ENCODE data around the gene ANKS1B.

ANKS1B gene

DNA sequence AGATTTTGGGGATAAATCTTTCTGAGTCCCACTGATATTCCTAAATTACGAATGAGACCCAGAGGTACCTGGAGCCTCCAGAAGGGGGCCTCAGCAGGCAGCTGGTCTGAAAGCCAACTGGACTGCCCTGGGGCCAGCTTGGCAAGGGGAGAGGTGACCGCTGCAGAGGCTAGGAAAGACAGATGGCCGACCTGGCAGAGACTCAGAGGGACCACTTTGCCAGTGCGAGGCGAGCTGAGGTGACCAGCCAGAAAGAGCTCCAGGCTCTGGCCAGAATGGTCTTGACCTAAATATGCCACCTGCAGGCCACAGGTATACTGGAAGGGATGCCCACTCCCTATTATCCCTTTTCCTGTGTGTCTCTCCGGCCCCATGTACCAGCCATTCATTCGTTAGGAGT is 594.0 kb downstream of the ANKS1B start:
- peaks cover 81% of the 10 kb centered on the region for H3K4me1 ChIP-seq (ENCODE audit: insufficient read depth, low read length, severe bottlenecking)
- H2AFZ ChIP-seq (ENCODE audit: low read length), result no peak overlapping the region
- TF ChIP-seq, protein P1, sequence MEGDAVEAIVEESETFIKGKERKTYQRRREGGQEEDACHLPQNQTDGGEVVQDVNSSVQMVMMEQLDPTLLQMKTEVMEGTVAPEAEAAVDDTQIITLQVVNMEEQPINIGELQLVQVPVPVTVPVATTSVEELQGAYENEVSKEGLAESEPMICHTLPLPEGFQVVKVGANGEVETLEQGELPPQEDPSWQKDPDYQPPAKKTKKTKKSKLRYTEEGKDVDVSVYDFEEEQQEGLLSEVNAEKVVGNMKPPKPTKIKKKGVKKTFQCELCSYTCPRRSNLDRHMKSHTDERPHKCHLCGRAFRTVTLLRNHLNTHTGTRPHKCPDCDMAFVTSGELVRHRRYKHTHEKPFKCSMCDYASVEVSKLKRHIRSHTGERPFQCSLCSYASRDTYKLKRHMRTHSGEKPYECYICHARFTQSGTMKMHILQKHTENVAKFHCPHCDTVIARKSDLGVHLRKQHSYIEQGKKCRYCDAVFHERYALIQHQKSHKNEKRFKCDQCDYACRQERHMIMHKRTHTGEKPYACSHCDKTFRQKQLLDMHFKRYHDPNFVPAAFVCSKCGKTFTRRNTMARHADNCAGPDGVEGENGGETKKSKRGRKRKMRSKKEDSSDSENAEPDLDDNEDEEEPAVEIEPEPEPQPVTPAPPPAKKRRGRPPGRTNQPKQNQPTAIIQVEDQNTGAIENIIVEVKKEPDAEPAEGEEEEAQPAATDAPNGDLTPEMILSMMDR (IDR thresholded peaks at IDR 0.05; ENCODE audit: low read length), result peak; percentile 77
- TF ChIP-seq EZH2 (IDR thresholded peaks at IDR 0.05; ENCODE audit: borderline replicate concordance, low read length), result no peak
- H3K27ac ChIP-seq (ENCODE audit: low read depth, low read length, poor library complexity, severe bottlenecking), result peak overlapping the region; percentile 91
- H3K27me3 ChIP-seq (ENCODE audit: insufficient read depth, low read length), result no peaks in the 10 kb centered on the region
- peak overlapping the region; percentile 4; the same call in 1 of the 2 replicates for H3K4me2 ChIP-seq (ENCODE audit: low read length)
- no peaks in the 10 kb centered on the region for H4K20me1 ChIP-seq (ENCODE audit: insufficient read depth, low read length)
- H3K9me2 ChIP-seq (ENCODE audit: low read depth, low read length), result no peaks in the 10 kb centered on the region
- H3K4me3 ChIP-seq (ENCODE audit: low read depth, low read length, poor library complexity, severe bottlenecking), result no peak overlapping the region
- H3K79me2 ChIP-seq (ENCODE audit: insufficient read depth, low read length), result no peaks in the 10 kb centered on the region
- no peaks in the 10 kb centered on the region for H3K36me3 ChIP-seq (ENCODE audit: insufficient read depth, low read length)
- no peaks in the 10 kb centered on the region for H3F3A ChIP-seq (ENCODE audit: insufficient read depth, low read length)
- no peaks in the 10 kb centered on the region for H3K9me3 ChIP-seq (ENCODE audit: low read length)
- H3K9ac ChIP-seq (ENCODE audit: low read length), result peak overlapping the region; percentile 11; the same call in 1 of the 2 replicates

DNA sequence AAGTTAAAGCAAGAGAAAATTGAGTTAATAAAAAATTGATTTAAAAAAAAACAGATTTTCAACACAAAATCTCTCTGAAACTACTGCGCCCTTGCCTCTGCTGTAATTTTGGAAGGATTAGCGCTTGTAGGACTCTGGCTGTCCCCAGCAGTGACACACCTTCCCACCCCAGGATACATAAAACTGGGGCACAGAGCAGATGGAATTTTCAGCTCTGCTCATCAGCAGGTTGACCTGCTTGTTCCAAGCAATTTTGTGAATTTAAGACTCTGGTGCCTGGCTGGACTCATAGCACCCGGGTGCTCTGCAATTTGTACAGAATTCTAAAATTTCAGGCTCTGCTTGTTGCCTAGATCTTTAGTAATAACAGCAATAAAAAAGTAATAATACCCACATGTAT is 595.0 kb downstream of the ANKS1B start:
- Histone ChIP-seq H3K4me2 (ENCODE audit: low read length) (no peak overlapping the region), H4K20me1 (ENCODE audit: insufficient read depth, low read length) (no peaks in the 10 kb centered on the region), H3K79me2 (ENCODE audit: insufficient read depth, low read length) (no peaks in the 10 kb centered on the region), H3K4me3 (ENCODE audit: low read depth, low read length, poor library complexity, severe bottlenecking) (no peak overlapping the region), H3K9ac (ENCODE audit: low read length) (no peak overlapping the region), H3F3A (ENCODE audit: insufficient read depth, low read length) (no peaks in the 10 kb centered on the region), H3K9me3 (ENCODE audit: low read length) (no peaks in the 10 kb centered on the region), H3K27ac (ENCODE audit: low read depth, low read length, poor library complexity, severe bottlenecking) (peak overlapping the region; percentile 65), H3K9me2 (ENCODE audit: low read depth, low read length) (no peaks in the 10 kb centered on the region), H3K27me3 (ENCODE audit: insufficient read depth, low read length) (no peaks in the 10 kb centered on the region), H2AFZ (ENCODE audit: low read length) (no peak overlapping the region), H3K36me3 (ENCODE audit: insufficient read depth, low read length) (no peaks in the 10 kb centered on the region), H3K4me1 (ENCODE audit: insufficient read depth, low read length, severe bottlenecking) (peaks cover 72% of the 10 kb centered on the region)
- TF ChIP-seq, protein P1 (IDR thresholded peaks at IDR 0.05; ENCODE audit: low read length), result no peak
- TF ChIP-seq EZH2 (IDR thresholded peaks at IDR 0.05; ENCODE audit: borderline replicate concordance, low read length), result no peak

DNA sequence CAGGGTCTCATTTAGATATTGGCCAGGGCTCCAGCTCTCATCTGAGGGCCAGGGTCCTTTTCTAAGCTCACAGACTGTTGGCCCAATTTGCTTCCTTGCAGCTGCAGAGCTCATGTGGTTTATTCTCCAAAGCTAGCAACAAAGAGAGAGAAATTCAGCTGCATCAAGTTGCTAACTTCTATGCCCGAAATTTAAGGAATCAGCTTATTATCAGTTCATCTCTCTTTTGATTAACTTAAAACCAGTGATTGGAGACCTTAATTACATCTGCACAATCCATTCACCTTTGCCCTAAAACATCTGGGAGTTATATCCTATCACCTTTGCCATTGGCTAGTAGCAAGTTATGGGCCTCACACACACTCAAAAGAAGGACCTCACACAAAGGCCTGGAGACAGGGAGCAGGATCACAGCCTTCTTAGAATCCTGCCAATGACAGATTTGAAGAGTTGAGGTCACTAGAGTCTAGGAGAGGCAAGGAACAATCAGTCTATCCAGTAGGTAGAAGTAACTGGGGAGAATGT is 596.0 kb downstream of the ANKS1B start:
- Histone ChIP-seq H3F3A (ENCODE audit: insufficient read depth, low read length) (no peaks in the 10 kb centered on the region), H3K9me2 (ENCODE audit: low read depth, low read length) (no peaks in the 10 kb centered on the region), H3K4me1 (ENCODE audit: insufficient read depth, low read length, severe bottlenecking) (peaks cover 62% of the 10 kb centered on the region), H4K20me1 (ENCODE audit: insufficient read depth, low read length) (no peaks in the 10 kb centered on the region), H3K79me2 (ENCODE audit: insufficient read depth, low read length) (no peaks in the 10 kb centered on the region), H3K4me2 (ENCODE audit: low read length) (no peak overlapping the region), H2AFZ (ENCODE audit: low read length) (no peak overlapping the region), H3K4me3 (ENCODE audit: low read depth, low read length, poor library complexity, severe bottlenecking) (no peak overlapping the region), H3K36me3 (ENCODE audit: insufficient read depth, low read length) (no peaks in the 10 kb centered on the region), H3K9me3 (ENCODE audit: low read length) (no peaks in the 10 kb centered on the region), H3K27ac (ENCODE audit: low read depth, low read length, poor library complexity, severe bottlenecking) (peak overlapping the region; percentile 65), H3K27me3 (ENCODE audit: insufficient read depth, low read length) (no peaks in the 10 kb centered on the region), H3K9ac (ENCODE audit: low read length) (no peak overlapping the region; the same call in 1 of the 2 replicates)
- TF ChIP-seq EZH2 (IDR thresholded peaks at IDR 0.05; ENCODE audit: borderline replicate concordance, low read length), result no peak
- TF ChIP-seq, protein P1 (IDR thresholded peaks at IDR 0.05; ENCODE audit: low read length), result no peak

Data from OCI-LY1 (cell line).